PC-3 (cell line): Measurements from ENCODE around the gene IRX1. TPM values are rescaled to one million over a fixed set of nuclear protein-coding genes. Genes with fewer than 3 reads are reported as not detected.

ENCODE experiments used
- ATAC-seq: fragments of 200-7000 bp; cut with Tn5 transposase; 2 replicates; pipeline ENCODE4 v1.9.1; 2020; ENCODE audit warnings: mild to moderate bottlenecking, moderate library complexity
- BruUV-seq: library from RNA; stranded (reverse); fragments of 400-500 nt; replicated peaks from 2 replicates; lab custom pipeline; 2021; lab: Mats Ljungman, UMichigan
- CTCF ChIA-PET: fragments of 300-600 bp; sonication (Branson Sonifier 250); formaldehyde crosslinking; loops from one replicate; lab custom pipeline; 2022; ENCODE audit warnings: antibody characterized with exemption; lab: Charles Lee
- POLR2A ChIA-PET: fragments of 300-600 bp; sonication (Branson Sonifier 250); formaldehyde crosslinking; loops from one replicate; lab custom pipeline; 2022; ENCODE audit warnings: antibody characterized with exemption; ENCODE audit not compliant: unreplicated experiment; lab: Charles Lee
- DNase-seq: peaks from one replicate; pipeline ENCODE4 v3.0.0-alpha.2; 2015
- H2AFZ ChIP-seq: fragments of 300-600 bp; sonication (generic); 2 replicates; pipeline ENCODE4 v1.6.0; 2016; ENCODE audit warnings: antibody characterized with exemption, low read length
- H3F3A ChIP-seq: fragments of 300-600 bp; sonication (generic); one replicate; pipeline ENCODE4 v1.6.0; 2017; ENCODE audit warnings: antibody characterized with exemption, low read length, control low read depth, mild to moderate bottlenecking; ENCODE audit not compliant: unreplicated experiment
- H3K27ac ChIP-seq: fragments of 300-600 bp; sonication (generic); 2 replicates; pipeline ENCODE4 v1.5.1; 2016; ENCODE audit warnings: mild to moderate bottlenecking, low read length
- H3K27me3 ChIP-seq: fragments of 300-600 bp; sonication (generic); 2 replicates; pipeline ENCODE4 v1.6.1; 2016; ENCODE audit warnings: low read length, mixed read lengths
- H3K36me3 ChIP-seq: fragments of 300-600 bp; sonication (generic); 2 replicates; pipeline ENCODE4 v1.6.1; 2016; ENCODE audit warnings: low read depth, mixed run types, low read length, mixed read lengths
- H3K4me1 ChIP-seq: fragments of 300-600 bp; sonication (generic); 2 replicates; pipeline ENCODE4 v1.5.1; 2016; ENCODE audit warnings: low read length; ENCODE audit not compliant: insufficient read depth
- H3K4me2 ChIP-seq: fragments of 300-600 bp; sonication (generic); 2 replicates; pipeline ENCODE4 v1.6.0; 2016; ENCODE audit warnings: low read length
- H3K4me3 ChIP-seq: fragments of 300-600 bp; sonication (generic); 2 replicates; pipeline ENCODE4 v1.5.1; 2016; ENCODE audit warnings: mild to moderate bottlenecking, low read length, mixed read lengths
- H3K79me2 ChIP-seq: fragments of 300-600 bp; sonication (generic); 2 replicates; pipeline ENCODE4 v1.6.1; 2017; ENCODE audit warnings: low read length, mixed read lengths
- H3K9ac ChIP-seq: fragments of 300-600 bp; sonication (generic); 2 replicates; pipeline ENCODE4 v1.6.0; 2016; ENCODE audit warnings: mild to moderate bottlenecking, low read length
- H3K9me2 ChIP-seq: fragments of 300-600 bp; sonication (generic); replicated peaks from 2 replicates; pipeline ENCODE4 v1.6.1; 2016; ENCODE audit warnings: mixed run types, low read length, mixed read lengths
- H3K9me3 ChIP-seq: fragments of 300-600 bp; sonication (generic); 2 replicates; pipeline ENCODE4 v1.6.1; 2016; ENCODE audit warnings: low read length, mixed read lengths
- H4K20me1 ChIP-seq: fragments of 300-600 bp; sonication (generic); 2 replicates; pipeline ENCODE4 v1.6.1; 2016; ENCODE audit warnings: low read length, mixed read lengths
- EZH2 ChIP-seq: fragments of 300-600 bp; sonication (generic); IDR thresholded peaks from one replicate; pipeline ENCODE4 v1.6.1; 2017; ENCODE audit warnings: antibody characterized with exemption, mild to moderate bottlenecking, low read length; ENCODE audit not compliant: unreplicated experiment
- EZH2phosphoT487 ChIP-seq: fragments of 300-600 bp; sonication (generic); IDR thresholded peaks from 2 replicates; pipeline ENCODE4 v1.6.1; 2018; ENCODE audit warnings: mild to moderate bottlenecking, antibody characterized with exemption, low read length, borderline replicate concordance
- intact Hi-C: fragments of 100-400 bp; cut with micrococcal nuclease; formaldehyde crosslinking; loops from 2 replicates; pipeline ENCODE4 v1.9.0; 2023
- total RNA-seq: library from RNA; depleted of rRNA; stranded (reverse); fragments of >200 nt; gene quantifications from 2 replicates; pipeline ENCODE4 v1.2.3, GENCODE V29; 2014
- TF ChIP-seq, protein P1 (sequence below): fragments of 300-600 bp; sonication (generic); conservative IDR thresholded peaks from 2 replicates; pipeline ENCODE4 v1.5.1; 2017; ENCODE audit warnings: antibody characterized with exemption, low read depth, mild to moderate bottlenecking, low read length

The IRX1 gene
- total RNA-seq, 1 experiment from 2014 or later, result not detected

DNA sequence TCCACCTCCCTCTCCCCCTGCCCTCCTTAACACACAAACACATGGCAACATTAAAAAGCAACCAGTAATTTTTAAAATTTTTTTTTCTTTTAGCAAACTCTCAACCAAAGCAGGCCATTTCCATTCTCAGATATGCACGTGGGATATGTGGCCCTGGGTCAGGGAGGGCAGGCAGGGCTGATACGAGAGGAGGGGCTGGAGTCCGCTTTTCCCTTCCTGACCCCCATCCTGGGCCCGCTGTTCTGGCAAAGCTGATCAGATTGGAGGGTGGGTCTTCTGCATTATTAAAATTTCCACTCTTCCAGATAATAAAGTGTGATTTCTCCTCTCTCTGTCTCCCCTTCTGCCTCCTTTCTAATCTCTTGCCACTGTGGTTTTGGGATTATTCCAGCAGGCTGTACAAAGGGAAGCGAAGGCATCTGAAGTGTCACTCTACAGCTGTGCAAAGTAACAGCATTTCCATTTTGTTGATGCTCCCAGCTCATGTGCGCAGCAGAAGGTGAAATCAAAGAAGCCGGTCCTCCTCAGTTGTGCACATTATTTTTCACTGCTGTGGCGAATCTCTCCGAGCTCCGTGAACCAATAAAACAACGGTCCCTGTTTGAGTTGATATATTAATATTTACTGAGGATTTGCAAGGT is 12.0 kb downstream of the IRX1 start:
- H4K20me1 ChIP-seq, result no peaks in the 10 kb centered on the region
- no peak for DNase-seq
- no peak overlapping the region for H2AFZ ChIP-seq
- no peaks in the 10 kb centered on the region for H3K79me2 ChIP-seq
- no peaks in the 10 kb centered on the region for H3F3A ChIP-seq
- H3K9me2 ChIP-seq, result no peaks in the 10 kb centered on the region
- H3K27me3 ChIP-seq, result no peaks in the 10 kb centered on the region
- intact Hi-C loops, result no loop called here
- no peak overlapping the region for H3K9ac ChIP-seq
- H3K4me3 ChIP-seq, result no peak overlapping the region
- POLR2A ChIA-PET, result no interaction called here
- H3K4me1 ChIP-seq, result no peaks in the 10 kb centered on the region
- 0 out of 2 replicates have a peak, but pooled peaks cover 15% of the 10 kb centered on the region for H3K9me3 ChIP-seq
- H3K27ac ChIP-seq, result no peak overlapping the region
- no TSS peak for BruUV-seq
- ATAC-seq, result no peak
- TF ChIP-seq, protein P1, sequence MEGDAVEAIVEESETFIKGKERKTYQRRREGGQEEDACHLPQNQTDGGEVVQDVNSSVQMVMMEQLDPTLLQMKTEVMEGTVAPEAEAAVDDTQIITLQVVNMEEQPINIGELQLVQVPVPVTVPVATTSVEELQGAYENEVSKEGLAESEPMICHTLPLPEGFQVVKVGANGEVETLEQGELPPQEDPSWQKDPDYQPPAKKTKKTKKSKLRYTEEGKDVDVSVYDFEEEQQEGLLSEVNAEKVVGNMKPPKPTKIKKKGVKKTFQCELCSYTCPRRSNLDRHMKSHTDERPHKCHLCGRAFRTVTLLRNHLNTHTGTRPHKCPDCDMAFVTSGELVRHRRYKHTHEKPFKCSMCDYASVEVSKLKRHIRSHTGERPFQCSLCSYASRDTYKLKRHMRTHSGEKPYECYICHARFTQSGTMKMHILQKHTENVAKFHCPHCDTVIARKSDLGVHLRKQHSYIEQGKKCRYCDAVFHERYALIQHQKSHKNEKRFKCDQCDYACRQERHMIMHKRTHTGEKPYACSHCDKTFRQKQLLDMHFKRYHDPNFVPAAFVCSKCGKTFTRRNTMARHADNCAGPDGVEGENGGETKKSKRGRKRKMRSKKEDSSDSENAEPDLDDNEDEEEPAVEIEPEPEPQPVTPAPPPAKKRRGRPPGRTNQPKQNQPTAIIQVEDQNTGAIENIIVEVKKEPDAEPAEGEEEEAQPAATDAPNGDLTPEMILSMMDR, result no peak
- TF ChIP-seq EZH2 (no peak), EZH2phosphoT487 (no peak)
- CTCF ChIA-PET, result no interaction called here
- H3K4me2 ChIP-seq, result no peak overlapping the region
- no peaks in the 10 kb centered on the region for H3K36me3 ChIP-seq

DNA sequence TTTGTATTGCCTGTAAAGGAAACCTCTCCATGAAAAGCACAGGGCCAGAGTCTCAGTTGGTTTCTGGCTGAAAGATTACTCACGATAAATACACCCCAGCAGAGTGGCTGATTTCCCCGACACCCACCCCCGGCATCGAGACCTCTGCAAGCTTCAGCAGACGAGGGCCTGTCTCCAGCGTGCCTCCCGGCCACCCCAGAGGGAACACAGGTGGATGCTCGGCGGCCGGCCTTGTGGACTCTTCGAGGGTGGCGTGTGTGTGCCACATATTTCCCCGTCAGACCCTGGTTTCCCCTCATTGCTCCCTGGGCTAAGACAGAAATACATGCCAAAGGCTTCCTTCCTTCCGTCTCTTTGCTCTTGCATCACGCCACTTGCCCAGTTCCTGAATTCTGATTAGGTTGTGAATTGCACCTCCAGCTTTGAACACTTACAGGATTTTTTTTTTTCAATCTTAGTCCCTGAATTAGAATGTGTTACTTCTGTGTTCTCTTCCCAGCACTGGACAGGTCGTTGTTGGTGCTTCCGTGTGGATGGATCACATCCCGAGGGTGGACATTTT is 13.6 kb downstream of the IRX1 start:
- no peaks in the 10 kb centered on the region for H3F3A ChIP-seq
- no peaks in the 10 kb centered on the region for H4K20me1 ChIP-seq
- H2AFZ ChIP-seq, result no peak overlapping the region
- no peak overlapping the region for H3K27ac ChIP-seq
- H3K27me3 ChIP-seq, result no peaks in the 10 kb centered on the region
- H3K36me3 ChIP-seq, result no peaks in the 10 kb centered on the region
- DNase-seq, result no peak
- no peaks in the 10 kb centered on the region for H3K9me2 ChIP-seq
- CTCF ChIA-PET, result no interaction called here
- intact Hi-C loops, result no loop called here
- H3K4me1 ChIP-seq, result no peaks in the 10 kb centered on the region
- no peaks in the 10 kb centered on the region for H3K79me2 ChIP-seq
- BruUV-seq, result no TSS peak
- H3K4me3 ChIP-seq, result no peak overlapping the region
- TF ChIP-seq EZH2phosphoT487 (no peak), EZH2 (no peak)
- TF ChIP-seq, protein P1, result no peak
- H3K9ac ChIP-seq, result no peak overlapping the region
- POLR2A ChIA-PET, result no interaction called here
- H3K9me3 ChIP-seq, result 0 out of 2 replicates have a peak, but pooled peaks cover 15% of the 10 kb centered on the region
- no peak for ATAC-seq
- H3K4me2 ChIP-seq, result no peak overlapping the region

DNA sequence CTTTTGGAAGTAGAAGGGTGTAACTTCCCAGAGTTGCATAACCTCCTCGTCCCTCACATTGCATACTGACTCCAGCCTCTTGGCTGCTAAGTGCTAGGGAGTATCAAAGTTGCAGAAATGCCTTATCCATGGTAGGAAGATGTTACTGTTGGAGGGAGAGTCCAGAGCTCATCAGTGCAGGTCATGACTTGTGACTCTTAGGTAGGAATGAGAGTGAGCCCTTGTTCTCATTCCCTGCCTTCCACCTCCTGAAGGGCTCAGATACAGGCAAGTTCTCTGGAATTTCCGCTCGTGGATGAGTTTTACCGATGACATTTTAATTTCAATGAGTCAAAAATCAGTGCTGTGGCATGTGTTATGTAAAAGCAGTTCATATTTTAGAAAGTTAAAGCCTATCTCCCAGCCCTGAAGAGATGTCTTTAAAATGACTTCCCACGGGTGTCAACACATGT is 17.0 kb downstream of the IRX1 start:
- TF ChIP-seq, protein P1, result no peak
- TF ChIP-seq EZH2phosphoT487 (no peak), EZH2 (no peak)
- H3K9me3 ChIP-seq, result 0 out of 2 replicates have a peak, but pooled peaks cover 9% of the 10 kb centered on the region
- ATAC-seq (no peak), DNase-seq (no peak)
- no peak overlapping the region for H3K4me3 ChIP-seq
- no peaks in the 10 kb centered on the region for H3K27me3 ChIP-seq
- H3K79me2 ChIP-seq, result no peaks in the 10 kb centered on the region
- H3K4me1 ChIP-seq, result no peaks in the 10 kb centered on the region
- POLR2A ChIA-PET, result no interaction called here
- no peaks in the 10 kb centered on the region for H4K20me1 ChIP-seq
- no peak overlapping the region for H3K4me2 ChIP-seq
- no TSS peak for BruUV-seq
- no peaks in the 10 kb centered on the region for H3K9me2 ChIP-seq
- H3K36me3 ChIP-seq, result no peaks in the 10 kb centered on the region
- CTCF ChIA-PET, result no interaction called here
- no peak overlapping the region for H2AFZ ChIP-seq
- no peak overlapping the region for H3K27ac ChIP-seq
- H3F3A ChIP-seq, result no peaks in the 10 kb centered on the region
- intact Hi-C loops, result no loop called here
- H3K9ac ChIP-seq, result no peak overlapping the region
